ENCODE results near the gene TREH. TPM values are rescaled to one million over a fixed set of nuclear protein-coding genes. Genes with fewer than 3 reads are reported as not detected.

Gene TREH
- polyA plus RNA-seq, 1 of the 3 experiments (the other 2 are of a cell fraction): not detected

DNA sequence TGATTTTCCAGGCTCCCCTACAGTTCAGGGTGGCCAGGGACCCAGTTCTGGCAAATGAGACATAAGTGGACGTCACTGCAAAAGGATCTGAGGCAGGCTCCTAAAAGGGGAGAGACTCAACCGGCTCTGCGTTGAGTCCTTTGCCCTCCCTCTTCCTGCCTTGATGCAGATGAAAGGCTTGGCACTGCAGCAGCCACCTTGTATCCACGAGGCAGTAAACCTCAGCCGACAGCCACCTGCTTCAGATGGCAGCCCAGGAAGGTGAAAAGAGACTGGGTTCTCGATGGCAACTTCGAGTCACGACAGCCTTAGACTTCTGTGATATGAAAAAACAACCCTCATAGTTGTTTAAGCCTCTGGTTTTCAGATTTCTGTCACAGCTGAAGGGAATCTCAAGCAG is 14.7 kb upstream of the TREH start (continued):
- TF ChIP-seq YY1 (IDR thresholded peaks at IDR 0.05; ENCODE audit: low read depth): no peak
- TF ChIP-seq, protein P1, sequence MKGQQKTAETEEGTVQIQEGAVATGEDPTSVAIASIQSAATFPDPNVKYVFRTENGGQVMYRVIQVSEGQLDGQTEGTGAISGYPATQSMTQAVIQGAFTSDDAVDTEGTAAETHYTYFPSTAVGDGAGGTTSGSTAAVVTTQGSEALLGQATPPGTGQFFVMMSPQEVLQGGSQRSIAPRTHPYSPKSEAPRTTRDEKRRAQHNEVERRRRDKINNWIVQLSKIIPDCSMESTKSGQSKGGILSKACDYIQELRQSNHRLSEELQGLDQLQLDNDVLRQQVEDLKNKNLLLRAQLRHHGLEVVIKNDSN (IDR thresholded peaks at IDR 0.05; ENCODE audit: borderline replicate concordance, low read depth): no peak

DNA sequence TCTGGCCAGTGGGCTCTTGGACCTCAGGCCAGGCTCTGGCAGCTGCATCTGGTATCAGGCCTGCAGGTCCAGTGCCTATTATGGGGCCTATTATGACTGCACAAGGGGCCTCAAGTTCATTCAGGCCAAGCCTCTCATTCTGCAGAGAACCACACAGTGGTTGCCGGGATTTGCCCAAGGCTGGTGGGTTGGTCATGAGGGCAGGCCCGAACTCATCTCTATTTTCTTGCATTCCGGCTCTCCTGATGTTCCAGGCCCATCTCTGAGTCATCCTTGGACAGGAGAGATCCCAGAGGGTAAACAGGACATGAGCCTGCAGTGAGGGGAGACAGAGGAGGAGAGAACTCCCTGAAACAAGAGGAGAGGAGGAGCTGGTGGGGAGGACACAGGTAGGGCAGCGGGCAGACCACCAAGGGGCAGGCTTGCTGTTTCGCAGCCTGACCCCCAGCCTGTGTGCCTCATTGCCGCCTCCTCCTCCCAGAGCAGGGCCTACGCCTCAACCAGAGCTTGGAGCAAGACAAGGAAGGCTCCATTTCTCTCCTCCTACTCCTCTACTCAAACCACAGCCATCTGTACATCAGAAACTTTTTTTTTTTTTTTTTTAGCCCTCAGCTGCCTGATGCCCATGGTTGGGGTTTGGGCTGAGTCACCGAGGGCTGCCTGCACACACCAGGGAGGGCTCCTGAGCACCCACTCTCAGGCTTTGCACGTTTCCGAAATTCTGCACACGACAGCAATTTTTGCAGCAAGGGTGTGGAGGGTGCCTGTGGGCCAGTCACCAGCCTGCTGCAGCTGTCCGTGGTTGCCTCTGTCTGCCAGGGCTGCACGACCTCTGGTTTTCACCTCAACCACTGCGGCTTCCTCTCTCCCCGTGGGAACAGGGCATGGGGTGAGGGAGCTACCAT is 12.7 kb upstream of the TREH start:
- no peaks in the 10 kb centered on the region for H4K20me1 ChIP-seq (ENCODE audit: insufficient read depth)
- H3K9ac ChIP-seq: no peak overlapping the region
- H3K79me2 ChIP-seq (ENCODE audit: insufficient read depth): no peaks in the 10 kb centered on the region
- no peaks in the 10 kb centered on the region for H3F3A ChIP-seq (replicated peaks; ENCODE audit: insufficient read depth)
- peaks cover 5 to 15% of the 10 kb centered on the region in 2 experiments; a peak in 2 of 4 replicates for H3K4me1 ChIP-seq (ENCODE audit: control insufficient read depth in 1 of 2, insufficient read depth in 2 of 2, low read depth in 1 of 2, low read length in 1 of 2)
- 68% methylated on average over 13 of the region's 15 CpGs for WGBS (ENCODE audit: low lambda C conversion rate)
- peak overlapping the region; percentile 59; the same call in 1 of the 2 replicates for H2AFZ ChIP-seq (ENCODE audit: low read depth)
- no peaks in the 10 kb centered on the region for H3K9me2 ChIP-seq
- H3K4me3 ChIP-seq (ENCODE audit: low read depth in 2 of 2, low read length in 1 of 2): no peak overlapping the region
- H3K4me2 ChIP-seq: no peak overlapping the region
- TF ChIP-seq FOSL2 (IDR thresholded peaks at IDR 0.05; ENCODE audit: borderline replicate concordance, low read depth): peak; percentile 34; the same call in 1 of the 2 replicates
- no peak for TF ChIP-seq ELF1 (IDR thresholded peaks at IDR 0.05)
- no peak for DNase-seq
- H3K27me3 ChIP-seq (ENCODE audit: insufficient read depth): no peaks in the 10 kb centered on the region
- ChIA-PET CTCF (interaction anchor here (0.7 to 3.9 kb wide), 9 partner anchors 8 to 547 kb away, joined by 3 to 38 read pairs (median 3); partner anchors contain the start of genes DDX6 and UPK2), POLR2A (no interaction called here)
- no peak overlapping the region for H3K27ac ChIP-seq (ENCODE audit: low read depth in 2 of 2, low read length in 1 of 2)
- H3K9me3 ChIP-seq: no peaks in the 10 kb centered on the region
- H3K36me3 ChIP-seq (replicated peaks in 1 of 2; ENCODE audit: control insufficient read depth in 1 of 2, insufficient read depth in 2 of 2, low read length in 1 of 2): no peaks in the 10 kb centered on the region

DNA sequence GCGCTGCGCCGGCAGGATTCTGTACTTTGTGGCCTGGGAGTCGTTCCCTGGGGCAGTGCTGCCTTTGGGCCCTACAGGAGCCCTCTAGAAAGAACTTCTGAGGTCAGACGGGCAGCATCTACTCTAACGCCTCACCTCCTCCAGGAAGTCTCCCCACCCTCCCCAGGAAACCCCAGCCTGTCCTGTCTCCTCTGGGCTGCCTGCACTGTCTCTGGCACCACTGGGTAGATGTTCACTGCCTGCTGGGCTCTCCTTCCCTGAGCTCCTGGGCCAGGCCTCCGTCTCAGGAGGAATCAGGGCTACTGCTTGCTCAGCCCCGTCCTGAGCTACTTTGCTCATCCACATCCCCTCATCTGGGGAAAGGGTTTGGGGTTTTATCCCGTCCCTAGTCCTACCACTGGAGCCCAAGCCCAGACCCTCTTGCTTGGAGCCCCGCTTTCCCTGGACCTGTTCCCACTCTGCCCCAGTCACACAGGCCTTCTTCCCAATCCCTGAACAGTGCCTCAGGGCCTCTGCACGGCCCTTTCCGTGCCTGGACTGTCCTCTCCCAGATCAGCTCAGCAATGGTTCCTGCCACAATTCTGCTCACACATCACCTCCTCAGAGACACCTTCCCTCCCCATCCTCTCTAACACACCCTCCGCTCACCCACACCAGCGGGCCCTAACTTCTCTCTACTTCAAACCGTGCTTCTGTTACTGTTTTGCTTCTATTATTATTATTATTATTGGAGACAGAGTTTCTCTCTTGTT is 11.3 kb upstream of the TREH start:
- CTCF ChIA-PET: interaction anchor here (0.6 to 3.9 kb wide), 40 partner anchors 11 to 307 kb away, joined by 3 to 101 read pairs (median 6); partner anchors contain the start of genes CXCR5, DDX6, TREH and UPK2
- H2AFZ ChIP-seq (ENCODE audit: low read depth): peak overlapping the region; percentile 91
- POLR2A ChIA-PET: interaction anchor here (1.0 to 1.8 kb wide), 2 partner anchors 98 to 100 kb away, joined by 4 to 18 read pairs; partner anchors contain the start of gene DDX6
- H3K9ac ChIP-seq: no peak overlapping the region
- H3K4me2 ChIP-seq: peak overlapping the region; percentile 66; the same call in 1 of the 2 replicates
- no peaks in the 10 kb centered on the region for H3K79me2 ChIP-seq (ENCODE audit: insufficient read depth)
- no peaks in the 10 kb centered on the region for H3K9me3 ChIP-seq
- H4K20me1 ChIP-seq (ENCODE audit: insufficient read depth): no peaks in the 10 kb centered on the region
- H3K4me3 ChIP-seq (ENCODE audit: low read depth in 2 of 2, low read length in 1 of 2): peak overlapping the region in 1 of 2 experiments; percentile 62; a peak in 1 of 4 replicates
- H3K36me3 ChIP-seq (replicated peaks in 1 of 2; ENCODE audit: control insufficient read depth in 1 of 2, insufficient read depth in 2 of 2, low read length in 1 of 2): no peaks in the 10 kb centered on the region
- no peaks in the 10 kb centered on the region for H3F3A ChIP-seq (replicated peaks; ENCODE audit: insufficient read depth)
- H3K27ac ChIP-seq (ENCODE audit: low read depth in 2 of 2, low read length in 1 of 2): peak overlapping the region in 1 of 2 experiments; percentile 34; a peak in 1 of 4 replicates
- H3K27me3 ChIP-seq (ENCODE audit: insufficient read depth): no peaks in the 10 kb centered on the region
- H3K4me1 ChIP-seq (ENCODE audit: control insufficient read depth in 1 of 2, insufficient read depth in 2 of 2, low read depth in 1 of 2, low read length in 1 of 2): peaks cover 5 to 15% of the 10 kb centered on the region in 2 experiments; a peak in 2 of 4 replicates
- H3K9me2 ChIP-seq: no peaks in the 10 kb centered on the region
- WGBS (ENCODE audit: low lambda C conversion rate): 87% methylated on average over 10 of the region's 15 CpGs
- DNase-seq: no peak
- TF ChIP-seq, protein P2, sequence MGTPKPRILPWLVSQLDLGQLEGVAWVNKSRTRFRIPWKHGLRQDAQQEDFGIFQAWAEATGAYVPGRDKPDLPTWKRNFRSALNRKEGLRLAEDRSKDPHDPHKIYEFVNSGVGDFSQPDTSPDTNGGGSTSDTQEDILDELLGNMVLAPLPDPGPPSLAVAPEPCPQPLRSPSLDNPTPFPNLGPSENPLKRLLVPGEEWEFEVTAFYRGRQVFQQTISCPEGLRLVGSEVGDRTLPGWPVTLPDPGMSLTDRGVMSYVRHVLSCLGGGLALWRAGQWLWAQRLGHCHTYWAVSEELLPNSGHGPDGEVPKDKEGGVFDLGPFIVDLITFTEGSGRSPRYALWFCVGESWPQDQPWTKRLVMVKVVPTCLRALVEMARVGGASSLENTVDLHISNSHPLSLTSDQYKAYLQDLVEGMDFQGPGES (IDR thresholded peaks at IDR 0.05; ENCODE audit: low read depth, low read length): no peak
- TF ChIP-seq FOSL2 (IDR thresholded peaks at IDR 0.05; ENCODE audit: borderline replicate concordance, low read depth) (no peak), GABPA (IDR thresholded peaks at IDR 0.05; ENCODE audit: low read depth) (no peak), FOXM1 (IDR thresholded peaks at IDR 0.05; ENCODE audit: low read depth) (no peak), EP300 (IDR thresholded peaks at IDR 0.05; ENCODE audit: borderline replicate concordance in 1 of 2, low read depth in 1 of 2, low read length in 1 of 2) (no peak), CHD2 (IDR thresholded peaks at IDR 0.05; ENCODE audit: low read length, partially characterized antibody) (no peak), EZH2phosphoT487 (IDR thresholded peaks at IDR 0.05; ENCODE audit: borderline replicate concordance, low read depth) (no peak), NFIC (IDR thresholded peaks at IDR 0.05; ENCODE audit: borderline replicate concordance) (no peak), SIN3A (IDR thresholded peaks at IDR 0.05; ENCODE audit: borderline replicate concordance, low read depth, low read length) (no peak)
- TF ChIP-seq, protein P3, sequence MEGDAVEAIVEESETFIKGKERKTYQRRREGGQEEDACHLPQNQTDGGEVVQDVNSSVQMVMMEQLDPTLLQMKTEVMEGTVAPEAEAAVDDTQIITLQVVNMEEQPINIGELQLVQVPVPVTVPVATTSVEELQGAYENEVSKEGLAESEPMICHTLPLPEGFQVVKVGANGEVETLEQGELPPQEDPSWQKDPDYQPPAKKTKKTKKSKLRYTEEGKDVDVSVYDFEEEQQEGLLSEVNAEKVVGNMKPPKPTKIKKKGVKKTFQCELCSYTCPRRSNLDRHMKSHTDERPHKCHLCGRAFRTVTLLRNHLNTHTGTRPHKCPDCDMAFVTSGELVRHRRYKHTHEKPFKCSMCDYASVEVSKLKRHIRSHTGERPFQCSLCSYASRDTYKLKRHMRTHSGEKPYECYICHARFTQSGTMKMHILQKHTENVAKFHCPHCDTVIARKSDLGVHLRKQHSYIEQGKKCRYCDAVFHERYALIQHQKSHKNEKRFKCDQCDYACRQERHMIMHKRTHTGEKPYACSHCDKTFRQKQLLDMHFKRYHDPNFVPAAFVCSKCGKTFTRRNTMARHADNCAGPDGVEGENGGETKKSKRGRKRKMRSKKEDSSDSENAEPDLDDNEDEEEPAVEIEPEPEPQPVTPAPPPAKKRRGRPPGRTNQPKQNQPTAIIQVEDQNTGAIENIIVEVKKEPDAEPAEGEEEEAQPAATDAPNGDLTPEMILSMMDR (IDR thresholded peaks at IDR 0.05): no peak
- TF ChIP-seq, protein P4, sequence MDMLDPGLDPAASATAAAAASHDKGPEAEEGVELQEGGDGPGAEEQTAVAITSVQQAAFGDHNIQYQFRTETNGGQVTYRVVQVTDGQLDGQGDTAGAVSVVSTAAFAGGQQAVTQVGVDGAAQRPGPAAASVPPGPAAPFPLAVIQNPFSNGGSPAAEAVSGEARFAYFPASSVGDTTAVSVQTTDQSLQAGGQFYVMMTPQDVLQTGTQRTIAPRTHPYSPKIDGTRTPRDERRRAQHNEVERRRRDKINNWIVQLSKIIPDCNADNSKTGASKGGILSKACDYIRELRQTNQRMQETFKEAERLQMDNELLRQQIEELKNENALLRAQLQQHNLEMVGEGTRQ (IDR thresholded peaks at IDR 0.05; ENCODE audit: borderline replicate concordance, low read depth, low read length): no peak
- TF ChIP-seq, protein P1 (IDR thresholded peaks at IDR 0.05; ENCODE audit: borderline replicate concordance, low read depth): no peak
- TF ChIP-seq, protein P5, sequence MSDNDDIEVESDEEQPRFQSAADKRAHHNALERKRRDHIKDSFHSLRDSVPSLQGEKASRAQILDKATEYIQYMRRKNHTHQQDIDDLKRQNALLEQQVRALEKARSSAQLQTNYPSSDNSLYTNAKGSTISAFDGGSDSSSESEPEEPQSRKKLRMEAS (IDR thresholded peaks at IDR 0.05; ENCODE audit: low read depth): no peak

Data from SK-N-SH (cell line).